HPDE6-E6E7 (cell line): ENCODE results near the gene PPY.
"Not testable (repeated sequence)": the region's sequence is repeated elsewhere in the genome, so short reads cannot be mapped to it uniquely, and the experiment has no call there.

Experiments used
- DNase-seq: peaks from one replicate; pipeline ENCODE4 v3.0.0; 2011; ENCODE audit warnings: missing footprints; ENCODE audit errors: extremely low spot score

Gene PPY

GRCh38 chr17:43932357-43932756 is 9.9 kb downstream of the PPY start:
- DNase-seq: no peak

DNA sequence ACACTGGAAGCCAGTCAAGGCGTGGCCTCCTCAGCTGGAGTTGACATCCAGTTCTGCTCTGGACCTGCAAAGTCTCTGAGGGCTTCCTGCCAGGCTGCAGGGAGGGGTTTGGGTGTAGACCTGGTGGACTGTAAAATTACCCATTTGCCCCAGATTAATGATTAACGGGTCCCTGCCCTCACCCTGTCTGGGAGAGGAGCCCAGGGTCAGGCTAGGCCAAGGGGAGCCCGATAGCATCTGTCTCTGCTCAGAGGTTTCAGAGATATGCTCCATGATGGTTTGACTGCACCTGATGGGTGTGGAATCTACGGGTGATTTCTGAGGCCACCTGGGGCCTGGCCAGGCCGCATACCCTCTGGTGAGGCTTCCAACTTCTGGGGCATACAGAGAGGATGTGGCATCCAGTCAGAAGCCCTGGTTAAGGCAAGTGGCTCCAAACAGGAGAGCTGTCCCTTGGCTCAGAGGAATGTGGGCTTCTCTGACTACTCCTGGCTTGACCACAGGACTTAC is 11.2 kb downstream of the PPY start:
- DNase-seq: no peak

DNA sequence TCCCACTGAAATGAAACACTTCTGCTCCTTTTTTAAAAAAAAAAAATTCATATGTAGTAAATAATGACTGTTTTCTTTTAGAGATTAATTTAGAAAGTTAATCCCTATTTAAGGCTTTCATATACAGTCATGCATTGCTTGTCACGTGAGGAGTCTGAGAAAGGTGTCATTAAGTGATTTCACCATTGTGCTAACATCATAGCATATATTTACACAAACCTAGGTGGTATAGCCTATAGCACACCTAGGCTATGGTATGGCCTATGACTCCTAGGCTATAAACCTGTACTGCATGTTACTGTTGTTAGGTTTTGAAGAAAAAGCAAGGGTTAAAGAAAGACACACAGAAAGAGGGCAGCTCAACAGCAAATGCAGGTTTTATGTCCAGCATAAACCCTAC is 13.7 kb downstream of the PPY start:
- no peak for DNase-seq

DNA sequence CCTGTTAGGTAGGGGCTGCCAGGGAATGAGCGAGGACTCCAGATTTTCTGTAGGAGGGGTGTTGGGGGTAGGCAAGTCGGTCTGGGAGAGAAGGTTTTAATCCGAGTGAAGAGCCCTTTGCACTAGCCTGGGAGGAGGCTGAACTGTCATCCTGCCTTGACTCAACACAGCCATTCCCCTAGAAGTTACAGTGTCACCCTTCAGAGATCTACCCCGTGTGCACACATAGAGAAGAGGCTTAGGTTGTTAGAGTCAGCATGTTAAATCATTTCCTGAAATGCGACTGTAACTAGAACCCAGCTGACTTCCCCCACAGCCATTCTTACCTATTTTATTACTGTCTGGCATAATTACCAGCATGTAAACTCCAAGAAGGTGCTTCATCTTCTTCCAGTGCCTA is 14.3 kb downstream of the PPY start:
- DNase-seq: not testable (repeated sequence)

- no peak for DNase-seq
These were observed 15.0 kb downstream of the PPY start for GRCh38 chr17:43927060-43927864.

GRCh38 chr17:43924558-43924957 is 17.7 kb downstream of the PPY start:
- no peak for DNase-seq

DNA sequence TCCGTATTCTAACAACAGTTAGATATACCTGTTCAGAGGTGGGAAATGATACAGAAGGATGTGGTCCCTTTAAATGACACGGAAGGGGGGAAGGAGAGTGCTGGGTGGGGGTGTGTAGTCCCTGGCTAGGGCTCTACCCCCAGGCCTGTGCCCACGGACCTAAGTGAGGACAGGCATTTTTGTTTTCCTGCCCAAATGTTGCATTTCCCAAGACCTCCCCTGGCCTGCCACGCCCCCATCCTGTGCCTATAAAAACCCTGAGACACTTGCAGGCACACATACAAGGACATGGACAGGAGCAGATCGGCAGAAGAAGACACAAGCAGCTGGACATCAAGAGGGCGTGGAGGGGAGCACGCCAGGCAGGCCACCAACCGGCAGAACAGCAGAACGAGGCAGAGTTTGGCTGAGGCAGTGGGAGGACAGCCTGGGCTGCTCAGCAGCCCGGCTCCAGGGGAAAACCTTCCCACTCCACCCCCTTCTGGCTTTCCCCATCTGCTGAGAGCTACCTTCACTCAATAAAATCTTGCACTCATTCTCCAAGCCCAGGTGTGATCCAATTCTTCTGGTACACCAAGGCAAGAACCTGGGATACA is 21.7 kb downstream of the PPY start:
- DNase-seq: no peak

- no peak for DNase-seq
These were observed 24.3 kb downstream of the PPY start for GRCh38 chr17:43918026-43918389.

- DNase-seq: no peak
These were observed 24.8 kb downstream of the PPY start for GRCh38 chr17:43917348-43918025.

GRCh38 chr17:43917016-43917347 is 25.3 kb downstream of the PPY start:
- no peak for DNase-seq

- DNase-seq: no peak
These were observed 25.9 kb downstream of the PPY start for GRCh38 chr17:43916385-43916784.

DNA sequence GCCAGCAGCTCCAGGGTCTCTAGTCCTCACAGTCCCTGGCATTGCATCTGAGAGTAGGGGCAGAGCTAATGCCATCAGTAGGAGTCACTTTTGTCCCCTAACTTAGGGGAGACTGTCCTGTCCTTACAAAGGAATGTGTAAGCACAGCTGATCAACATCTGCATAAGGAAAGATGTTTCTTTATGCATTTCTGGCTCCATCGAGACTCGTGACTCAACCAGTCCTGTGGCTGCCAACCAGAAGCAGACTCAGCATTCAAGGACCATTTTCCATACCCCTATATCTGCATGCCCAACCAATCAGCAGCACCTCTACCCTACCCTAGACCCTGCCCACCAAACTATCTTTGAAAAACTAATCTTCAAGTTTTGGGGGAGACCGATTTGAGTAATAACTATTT is 26.7 kb downstream of the PPY start:
- DNase-seq: no peak

- no peak for DNase-seq
These were observed 27.8 kb downstream of the PPY start for GRCh38 chr17:43914451-43914850.

- DNase-seq: no peak
These were observed 28.7 kb downstream of the PPY start for GRCh38 chr17:43913584-43913983.

DNA sequence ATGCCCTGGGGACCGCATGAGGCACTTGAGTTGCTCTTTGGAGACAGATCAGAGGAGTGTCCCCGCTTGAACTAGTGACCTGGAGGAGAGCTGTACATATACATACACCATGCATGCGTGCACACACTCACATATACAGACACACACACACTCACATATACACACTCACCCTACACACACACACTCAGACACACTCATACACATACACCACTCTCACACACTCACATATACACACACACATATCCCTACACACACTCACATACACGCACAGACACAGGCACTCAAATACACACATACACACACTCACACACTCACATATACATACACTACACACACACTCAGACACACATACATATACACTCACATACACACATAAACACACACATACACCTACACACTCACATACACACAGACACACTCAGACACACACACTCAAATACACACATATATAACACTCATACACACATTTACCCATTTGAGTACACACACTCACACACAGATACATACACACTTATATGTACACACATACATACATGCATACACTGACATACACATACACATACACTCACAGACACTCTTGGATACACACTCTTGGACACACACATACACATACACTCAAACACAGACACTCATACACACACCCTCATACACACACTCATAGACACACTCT is 29.5 kb downstream of the PPY start:
- DNase-seq: no peak

DNA sequence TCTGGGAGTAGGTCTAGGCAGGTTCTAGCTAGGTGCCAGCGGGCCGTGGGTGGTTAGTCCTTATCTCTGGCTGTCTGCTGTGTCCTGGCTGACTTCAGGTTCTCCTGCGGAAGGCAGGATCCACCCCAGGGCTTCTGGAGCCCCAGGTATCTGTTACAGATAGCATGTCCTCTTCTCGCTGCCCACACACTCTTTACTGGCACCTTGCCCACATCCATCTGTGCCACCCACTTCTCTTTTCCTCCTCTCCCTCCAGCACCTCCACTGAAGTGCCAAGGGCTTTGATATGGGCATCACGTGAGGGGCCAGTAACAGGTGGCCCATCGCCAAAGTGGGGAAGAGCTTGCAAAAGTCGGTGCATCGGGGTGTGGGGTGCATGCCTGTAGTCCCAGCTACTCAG is 30.4 kb downstream of the PPY start:
- no peak for DNase-seq

- no peak for DNase-seq
These were observed 32.6 kb downstream of the PPY start for GRCh38 chr17:43909537-43910231.

GRCh38 chr17:43907998-43908721 is 34.1 kb downstream of the PPY start:
- no peak for DNase-seq

DNA sequence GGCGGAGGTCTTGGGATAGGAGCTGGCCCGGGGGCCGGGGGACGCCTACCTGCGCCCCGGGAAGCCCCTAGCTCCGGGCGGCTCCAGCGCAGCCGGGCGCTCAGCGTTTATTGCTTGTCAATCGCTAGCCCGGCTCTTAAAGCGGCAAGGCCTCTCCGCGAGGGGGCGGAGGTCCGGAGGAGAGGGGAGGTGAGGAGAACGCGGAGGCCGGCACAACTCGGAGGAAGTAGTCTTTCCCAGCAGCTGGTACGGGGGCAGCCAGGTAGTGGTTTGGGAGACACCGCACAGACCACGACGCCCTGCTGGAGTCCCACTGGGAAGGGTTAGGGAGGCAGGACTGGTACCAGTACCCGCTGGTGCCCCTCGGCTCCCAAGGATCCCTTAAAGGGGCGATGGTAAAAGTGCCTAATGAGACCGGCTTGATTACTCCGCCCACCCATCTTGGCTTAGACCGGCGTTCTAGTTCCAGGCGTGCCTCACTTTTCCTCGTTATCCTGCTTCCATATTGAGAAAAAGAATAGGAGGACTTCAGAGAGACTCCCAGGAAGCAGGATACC is 34.8 kb downstream of the PPY start, which contains the start of gene MPP2:
Gene MPP2, minus strand, starts transcription at position 112 of the 557 bp plus-strand sequence. CDS start 3,076 bp downstream, outside the sequence.
- no peak for DNase-seq

- no peak for DNase-seq
These were observed 35.3 kb downstream of the PPY start for GRCh38 chr17:43906951-43907424.
